Right lobe of liver (tissue), 4 donors: Measurements from ENCODE around the gene TNS1.

Experiments
- POLR2A ChIP-seq: fragments of 450-650 bp; IDR thresholded peaks from one replicate; pipeline ENCODE4 v1.6.1; 2017; ENCODE audit warnings: antibody characterized with exemption, mild to moderate bottlenecking
- TF ChIP-seq, protein P1 (sequence below), 4 donors: fragments of 200-600 bp in 3 of 4; fragments of 450-650 bp in 1 of 4; IDR thresholded peaks; one replicate each; pipeline versions ENCODE4 v1.5.1 to v1.8.0; 2016 to 2022; ENCODE audit warnings: antibody characterized with exemption in 4 of 4, mild to moderate bottlenecking in 2 of 4
- donor health status: DM: no; HTN: no; CAD: no.
- donor health status: DM: no; HTN: no; CAD: no.
- donor health status: DM: no; HTN: yes; CAD: no.

DNA sequence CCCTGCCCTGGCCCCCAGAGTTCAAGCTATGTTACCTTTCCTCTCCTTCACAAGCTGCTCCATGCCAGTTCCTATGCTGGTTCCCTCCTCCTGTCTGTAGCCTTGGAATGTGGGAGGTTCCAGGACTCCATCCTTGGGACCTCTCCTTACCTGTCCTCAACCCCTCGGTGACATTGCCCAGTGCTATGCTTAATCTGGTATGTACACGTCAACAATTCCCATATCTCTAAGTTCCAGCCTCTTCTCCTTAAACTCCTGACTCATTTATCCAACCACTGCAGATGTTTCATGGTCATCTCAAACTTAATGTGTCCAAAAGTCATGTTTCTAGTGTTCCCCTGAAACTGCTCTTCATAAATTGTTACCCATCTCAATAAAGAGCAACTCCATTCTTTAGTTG, 160.8 kb downstream of the TNS1 start:
- no peak for TF ChIP-seq POLR2A
- TF ChIP-seq, protein P1, sequence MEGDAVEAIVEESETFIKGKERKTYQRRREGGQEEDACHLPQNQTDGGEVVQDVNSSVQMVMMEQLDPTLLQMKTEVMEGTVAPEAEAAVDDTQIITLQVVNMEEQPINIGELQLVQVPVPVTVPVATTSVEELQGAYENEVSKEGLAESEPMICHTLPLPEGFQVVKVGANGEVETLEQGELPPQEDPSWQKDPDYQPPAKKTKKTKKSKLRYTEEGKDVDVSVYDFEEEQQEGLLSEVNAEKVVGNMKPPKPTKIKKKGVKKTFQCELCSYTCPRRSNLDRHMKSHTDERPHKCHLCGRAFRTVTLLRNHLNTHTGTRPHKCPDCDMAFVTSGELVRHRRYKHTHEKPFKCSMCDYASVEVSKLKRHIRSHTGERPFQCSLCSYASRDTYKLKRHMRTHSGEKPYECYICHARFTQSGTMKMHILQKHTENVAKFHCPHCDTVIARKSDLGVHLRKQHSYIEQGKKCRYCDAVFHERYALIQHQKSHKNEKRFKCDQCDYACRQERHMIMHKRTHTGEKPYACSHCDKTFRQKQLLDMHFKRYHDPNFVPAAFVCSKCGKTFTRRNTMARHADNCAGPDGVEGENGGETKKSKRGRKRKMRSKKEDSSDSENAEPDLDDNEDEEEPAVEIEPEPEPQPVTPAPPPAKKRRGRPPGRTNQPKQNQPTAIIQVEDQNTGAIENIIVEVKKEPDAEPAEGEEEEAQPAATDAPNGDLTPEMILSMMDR (IDR thresholded peaks at IDR 0.05): no peak
